ENCODE data around the gene KCNJ10.

KCNJ10 gene

GRCh38 chr1:160068225-160068624 is 1.7 kb downstream of the KCNJ10 start:
- no peak overlapping the region for H3K4ac ChIP-seq (ENCODE audit: low read length)
- peaks cover 0 to 2% of the 10 kb centered on the region in 2 donors for H3K9me3 ChIP-seq (replicated peaks in 1 of 2; ENCODE audit: control insufficient read depth in 2 of 2, insufficient read depth in 1 of 2, low read depth in 1 of 2, low read length in 2 of 2)
- no peak overlapping the region for H3K9ac ChIP-seq (ENCODE audit: low read depth, low read length, poor library complexity)
- no peak overlapping the region for H2BK120ac ChIP-seq (ENCODE audit: low read depth, low read length)
- no peak overlapping the region for H2BK15ac ChIP-seq (ENCODE audit: low read length)
- H2AK5ac ChIP-seq (ENCODE audit: low read depth, low read length), result peak overlapping the region; percentile 12
- whole genome bisulfite sequencing, 2 donors (ENCODE audit: extremely low coverage in 2 of 2, insufficient read length in 2 of 2, insufficient replicate concordance in 1 of 2), result no CpG with 5 or more reads among the region's 5 CpGs
- H2BK12ac ChIP-seq (ENCODE audit: low read length), result no peak overlapping the region
- H3K23ac ChIP-seq (ENCODE audit: low read depth, low read length, poor library complexity), result no peak overlapping the region
- DNase-seq (ENCODE audit: low spot score), result no peak
- H3K14ac ChIP-seq (ENCODE audit: low read length), result no peak overlapping the region
- H4K8ac ChIP-seq (ENCODE audit: low read depth, low read length), result no peak overlapping the region
- peaks cover 13 to 26% of the 10 kb centered on the region in 2 donors for H3K4me1 ChIP-seq (ENCODE audit: control insufficient read depth in 2 of 2, insufficient read depth in 1 of 2, low read depth in 1 of 2, low read length in 2 of 2)
- no peak overlapping the region for H3K27ac ChIP-seq (replicated peaks; ENCODE audit: low read length)
- no peak overlapping the region for H4K91ac ChIP-seq (ENCODE audit: low read depth, low read length, poor library complexity)
- H3K4me2 ChIP-seq (ENCODE audit: insufficient read depth, low read length, poor library complexity, severe bottlenecking), result no peak overlapping the region
- no peak overlapping the region for H3K18ac ChIP-seq (ENCODE audit: low read length)
- no peaks in the 10 kb centered on the region for H3K36me3 ChIP-seq (replicated peaks in 1 of 2; ENCODE audit: control insufficient read depth in 2 of 2, insufficient read depth in 2 of 2, low read length in 2 of 2)
- no peak overlapping the region for H3K4me3 ChIP-seq (ENCODE audit: low read length in 2 of 2)
- no peak overlapping the region for H2BK5ac ChIP-seq (ENCODE audit: low read length)
- H2AFZ ChIP-seq (ENCODE audit: low read length), result no peak overlapping the region
- peaks cover 4 to 72% (median 14%) of the 10 kb centered on the region in 3 experiments for H3K27me3 ChIP-seq (ENCODE audit: control insufficient read depth in 3 of 3, insufficient read depth in 3 of 3, low read depth in 1 of 3, low read length in 3 of 3)
- no peaks in the 10 kb centered on the region for H3K79me1 ChIP-seq (ENCODE audit: low read depth, low read length)

- H3K27ac ChIP-seq (replicated peaks; ENCODE audit: low read length), result no peak overlapping the region
- peak overlapping the region; percentile 15 for H2AK5ac ChIP-seq (ENCODE audit: low read depth, low read length)
- H2BK15ac ChIP-seq (ENCODE audit: low read length), result no peak overlapping the region
- no CpG with 5 or more reads among the region's 6 CpGs for WGBS, 2 donors (ENCODE audit: extremely low coverage in 2 of 2, insufficient read length in 2 of 2, insufficient replicate concordance in 1 of 2)
- H3K4me2 ChIP-seq (ENCODE audit: insufficient read depth, low read length, poor library complexity, severe bottlenecking), result no peak overlapping the region
- no peaks in the 10 kb centered on the region for H3K79me1 ChIP-seq (ENCODE audit: low read depth, low read length)
- H2BK120ac ChIP-seq (ENCODE audit: low read depth, low read length), result no peak overlapping the region
- peak overlapping the region; percentile 27 for H3K14ac ChIP-seq (ENCODE audit: low read length)
- no peaks in the 10 kb centered on the region for H3K36me3 ChIP-seq (replicated peaks in 1 of 2; ENCODE audit: control insufficient read depth in 2 of 2, insufficient read depth in 2 of 2, low read length in 2 of 2)
- H3K9ac ChIP-seq (ENCODE audit: low read depth, low read length, poor library complexity), result no peak overlapping the region
- no peak overlapping the region for H3K23ac ChIP-seq (ENCODE audit: low read depth, low read length, poor library complexity)
- H3K4me3 ChIP-seq (ENCODE audit: low read length in 2 of 2), result no peak overlapping the region
- H3K9me3 ChIP-seq (replicated peaks in 1 of 2; ENCODE audit: control insufficient read depth in 2 of 2, insufficient read depth in 1 of 2, low read depth in 1 of 2, low read length in 2 of 2), result no peaks in the 10 kb centered on the region
- H2BK12ac ChIP-seq (ENCODE audit: low read length), result no peak overlapping the region
- H4K8ac ChIP-seq (ENCODE audit: low read depth, low read length), result no peak overlapping the region
- no peak overlapping the region for H3K4ac ChIP-seq (ENCODE audit: low read length)
- no peak overlapping the region for H3K18ac ChIP-seq (ENCODE audit: low read length)
- peak overlapping the region; percentile 49 for H2AFZ ChIP-seq (ENCODE audit: low read length)
- H3K27me3 ChIP-seq (ENCODE audit: control insufficient read depth in 3 of 3, insufficient read depth in 3 of 3, low read depth in 1 of 3, low read length in 3 of 3), result peaks cover 4 to 63% (median 14%) of the 10 kb centered on the region in 3 experiments
- no peak overlapping the region for H4K91ac ChIP-seq (ENCODE audit: low read depth, low read length, poor library complexity)
- DNase-seq (ENCODE audit: low spot score), result no peak
- H2BK5ac ChIP-seq (ENCODE audit: low read length), result no peak overlapping the region
- peaks cover 22 to 34% of the 10 kb centered on the region in 2 donors for H3K4me1 ChIP-seq (ENCODE audit: control insufficient read depth in 2 of 2, insufficient read depth in 1 of 2, low read depth in 1 of 2, low read length in 2 of 2)
These were observed 2.9 kb downstream of the KCNJ10 start for GRCh38 chr1:160066829-160067745.

- H2BK5ac ChIP-seq (ENCODE audit: low read length), result no peak overlapping the region
- no peak overlapping the region for H2BK12ac ChIP-seq (ENCODE audit: low read length)
- peaks cover 30 to 46% of the 10 kb centered on the region in 2 donors for H3K4me1 ChIP-seq (ENCODE audit: control insufficient read depth in 2 of 2, insufficient read depth in 1 of 2, low read depth in 1 of 2, low read length in 2 of 2)
- H3K27me3 ChIP-seq (ENCODE audit: control insufficient read depth in 3 of 3, insufficient read depth in 3 of 3, low read depth in 1 of 3, low read length in 3 of 3), result peaks cover 2 to 56% (median 10%) of the 10 kb centered on the region in 3 experiments
- H3K79me1 ChIP-seq (ENCODE audit: low read depth, low read length), result no peaks in the 10 kb centered on the region
- H3K9ac ChIP-seq (ENCODE audit: low read depth, low read length, poor library complexity), result no peak overlapping the region
- H3K4me2 ChIP-seq (ENCODE audit: insufficient read depth, low read length, poor library complexity, severe bottlenecking), result no peak overlapping the region
- H2AK5ac ChIP-seq (ENCODE audit: low read depth, low read length), result no peak overlapping the region
- no peak overlapping the region for H3K18ac ChIP-seq (ENCODE audit: low read length)
- no peak overlapping the region for H4K91ac ChIP-seq (ENCODE audit: low read depth, low read length, poor library complexity)
- H2AFZ ChIP-seq (ENCODE audit: low read length), result no peak overlapping the region
- no peak for DNase-seq (ENCODE audit: low spot score)
- no peak overlapping the region for H3K23ac ChIP-seq (ENCODE audit: low read depth, low read length, poor library complexity)
- H4K8ac ChIP-seq (ENCODE audit: low read depth, low read length), result no peak overlapping the region
- H2BK120ac ChIP-seq (ENCODE audit: low read depth, low read length), result no peak overlapping the region
- H2BK15ac ChIP-seq (ENCODE audit: low read length), result no peak overlapping the region
- H3K9me3 ChIP-seq (replicated peaks in 1 of 2; ENCODE audit: control insufficient read depth in 2 of 2, insufficient read depth in 1 of 2, low read depth in 1 of 2, low read length in 2 of 2), result no peaks in the 10 kb centered on the region
- no peak overlapping the region for H3K14ac ChIP-seq (ENCODE audit: low read length)
- no CpG with 5 or more reads among the region's 3 CpGs for WGBS, 2 donors (ENCODE audit: extremely low coverage in 2 of 2, insufficient read length in 2 of 2, insufficient replicate concordance in 1 of 2)
- no peak overlapping the region for H3K4ac ChIP-seq (ENCODE audit: low read length)
- no peak overlapping the region for H3K4me3 ChIP-seq (ENCODE audit: low read length in 2 of 2)
- no peaks in the 10 kb centered on the region for H3K36me3 ChIP-seq (replicated peaks in 1 of 2; ENCODE audit: control insufficient read depth in 2 of 2, insufficient read depth in 2 of 2, low read length in 2 of 2)
- H3K27ac ChIP-seq (replicated peaks; ENCODE audit: low read length), result no peak overlapping the region
These were observed 5.2 kb downstream of the KCNJ10 start for GRCh38 chr1:160064746-160065145.

- Histone ChIP-seq H3K9me3 (replicated peaks in 1 of 2; ENCODE audit: control insufficient read depth in 2 of 2, insufficient read depth in 1 of 2, low read depth in 1 of 2, low read length in 2 of 2) (no peaks in the 10 kb centered on the region), H2BK5ac (ENCODE audit: low read length) (no peak overlapping the region), H3K4me1 (ENCODE audit: control insufficient read depth in 2 of 2, insufficient read depth in 1 of 2, low read depth in 1 of 2, low read length in 2 of 2) (peaks cover 28 to 46% of the 10 kb centered on the region in 2 donors), H4K8ac (ENCODE audit: low read depth, low read length) (no peak overlapping the region), H3K23ac (ENCODE audit: low read depth, low read length, poor library complexity) (no peak overlapping the region), H4K91ac (ENCODE audit: low read depth, low read length, poor library complexity) (no peak overlapping the region), H3K27ac (replicated peaks; ENCODE audit: low read length) (no peak overlapping the region), H2AFZ (ENCODE audit: low read length) (no peak overlapping the region), H2BK12ac (ENCODE audit: low read length) (no peak overlapping the region), H3K36me3 (replicated peaks in 1 of 2; ENCODE audit: control insufficient read depth in 2 of 2, insufficient read depth in 2 of 2, low read length in 2 of 2) (no peaks in the 10 kb centered on the region), H3K4ac (ENCODE audit: low read length) (no peak overlapping the region), H3K4me3 (ENCODE audit: low read length in 2 of 2) (no peak overlapping the region), H3K18ac (ENCODE audit: low read length) (no peak overlapping the region), H3K9ac (ENCODE audit: low read depth, low read length, poor library complexity) (no peak overlapping the region), H3K14ac (ENCODE audit: low read length) (no peak overlapping the region), H3K4me2 (ENCODE audit: insufficient read depth, low read length, poor library complexity, severe bottlenecking) (no peak overlapping the region), H3K79me1 (ENCODE audit: low read depth, low read length) (no peaks in the 10 kb centered on the region), H2BK15ac (ENCODE audit: low read length) (no peak overlapping the region), H2BK120ac (ENCODE audit: low read depth, low read length) (no peak overlapping the region), H2AK5ac (ENCODE audit: low read depth, low read length) (no peak overlapping the region), H3K27me3 (ENCODE audit: control insufficient read depth in 3 of 3, insufficient read depth in 3 of 3, low read depth in 1 of 3, low read length in 3 of 3) (peaks cover 0 to 56% (median 4%) of the 10 kb centered on the region in 3 experiments)
- DNase-seq (ENCODE audit: low spot score), result no peak
- WGBS, 2 donors (ENCODE audit: extremely low coverage in 2 of 2, insufficient read length in 2 of 2, insufficient replicate concordance in 1 of 2), result no CpG with 5 or more reads among the region's 3 CpGs
These were observed 5.8 kb downstream of the KCNJ10 start for GRCh38 chr1:160064164-160064563.

Data from neuronal stem cell (in vitro differentiated cells).